K562 (cell line): Measurements from ENCODE around the gene PDE6H. TPM values are rescaled to one million over a fixed set of nuclear protein-coding genes. Genes with fewer than 3 reads are reported as not detected.

Experiments used
- BDP1 ChIP-seq: IDR thresholded peaks from 3 replicates; pipeline ENCODE4 v1.6.1; 2011; ENCODE audit not compliant: insufficient read length, insufficient read depth
- ESRRA ChIP-seq: fragments of 450-650 bp; IDR thresholded peaks from 2 replicates; pipeline ENCODE4 v1.6.1; 2014; ENCODE audit warnings: low read depth, mild to moderate bottlenecking, moderate library complexity, borderline replicate concordance
- MAFG ChIP-seq: fragments of 450-650 bp; conservative IDR thresholded peaks from 2 replicates; pipeline ENCODE4 v1.6.1; 2016; ENCODE audit warnings: missing genetic modification characterization, missing compliant biosample characterization
- MTA3 ChIP-seq: fragments of 450-650 bp; formaldehyde crosslinking; IDR thresholded peaks from 2 replicates; pipeline ENCODE4 v1.6.1; 2017; ENCODE audit warnings: mild to moderate bottlenecking, borderline replicate concordance
- NONO ChIP-seq, 2 experiments: fragments of 200-400 bp in 1 of 2; fragments of 450-650 bp in 1 of 2; formaldehyde crosslinking in 1 of 2; IDR thresholded peaks; 2 replicates each; pipeline ENCODE4 v1.6.1; 2017; ENCODE audit warnings: low read depth in 2 of 2, mild to moderate bottlenecking in 2 of 2, moderate library complexity in 2 of 2, low read length in 1 of 2
- ZNF311 ChIP-seq: fragments of 250-450 bp; sonication (Bioruptor Pico); IDR thresholded peaks from 2 replicates; pipeline ENCODE4 v1.4.0; 2020; ENCODE audit warnings: mild to moderate bottlenecking, moderate library complexity
- ZNF764 ChIP-seq: fragments of 250-450 bp; sonication (Bioruptor Pico); IDR thresholded peaks from 2 replicates; pipeline ENCODE4 v1.4.0; 2020; ENCODE audit warnings: low read depth, mild to moderate bottlenecking, moderate library complexity
- polyA plus RNA-seq, 8 experiments: library from polyadenylated mRNA; depleted of rRNA in 4 of 8; stranded (reverse) in 5 of 8; unstranded in 3 of 8; fragments of >200 nt; fragmentation: Nextera tagmentation in 2 of 8; fragmentation: Illumina TruSeq in 1 of 8; extraction: Ambion mirVana in 2 of 8; extraction: Trizol in 1 of 8; gene quantifications; 2 replicates each; pipeline versions ENCODE4 v1.2.1 to v1.2.3, GENCODE V29; 2011 to 2014; ENCODE audit warnings: inconsistent platforms in 1 of 8, missing spikeins in 1 of 8
- total RNA-seq, 7 experiments: library from RNA; depleted of rRNA in 6 of 7; stranded (reverse); fragments of >200 nt in 6 of 7; fragmentation: Illumina TruSeq in 2 of 7; extraction: Trizol in 2 of 7; gene quantifications; 2 replicates each; pipeline versions ENCODE4 v1.2.1 to v1.2.3, GENCODE V29; 2011 to 2021; ENCODE audit warnings: low replicate concordance in 1 of 7
- TF ChIP-seq, protein P1 (sequence below), 2 experiments: fragments of 450-650 bp; conservative IDR thresholded peaks; 2 replicates each; pipeline ENCODE4 v1.6.1; 2017; ENCODE audit warnings: mild to moderate bottlenecking in 2 of 2, moderate library complexity in 2 of 2
- TF ChIP-seq, protein P2 (sequence below): fragments of 250-450 bp; sonication (Bioruptor Pico); IDR thresholded peaks from 2 replicates; pipeline ENCODE4 v1.6.1; 2021; ENCODE audit warnings: mild to moderate bottlenecking

PDE6H gene
- total and polyA plus RNA-seq, 9 of the 15 experiments (the other 6 are each of a cell fraction or from before 2014, with no cell fraction given), result 0.15 TPM; not detected in 8

GRCh38 chr12:14997998-14998397 lies 25.2 kb downstream of the PDE6H start (continued):
- TF ChIP-seq NONO (IDR thresholded peaks at IDR 0.05; ENCODE audit: low read depth in 2 of 2, low read length in 1 of 2) (no peak), ESRRA (no peak), BDP1 (no peak), ZNF311 (CRISPR knock-in tag) (no peak), ZNF764 (CRISPR knock-in tag) (no peak), MAFG (tag) (peak; percentile 52; the same call in 1 of the 2 replicates), MTA3 (no peak)
- TF ChIP-seq, protein P1, sequence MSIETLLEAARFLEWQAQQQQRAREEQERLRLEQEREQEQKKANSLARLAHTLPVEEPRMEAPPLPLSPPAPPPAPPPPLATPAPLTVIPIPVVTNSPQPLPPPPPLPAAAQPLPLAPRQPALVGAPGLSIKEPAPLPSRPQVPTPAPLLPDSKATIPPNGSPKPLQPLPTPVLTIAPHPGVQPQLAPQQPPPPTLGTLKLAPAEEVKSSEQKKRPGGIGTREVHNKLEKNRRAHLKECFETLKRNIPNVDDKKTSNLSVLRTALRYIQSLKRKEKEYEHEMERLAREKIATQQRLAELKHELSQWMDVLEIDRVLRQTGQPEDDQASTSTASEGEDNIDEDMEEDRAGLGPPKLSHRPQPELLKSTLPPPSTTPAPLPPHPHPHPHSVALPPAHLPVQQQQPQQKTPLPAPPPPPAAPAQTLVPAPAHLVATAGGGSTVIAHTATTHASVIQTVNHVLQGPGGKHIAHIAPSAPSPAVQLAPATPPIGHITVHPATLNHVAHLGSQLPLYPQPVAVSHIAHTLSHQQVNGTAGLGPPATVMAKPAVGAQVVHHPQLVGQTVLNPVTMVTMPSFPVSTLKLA (conservative IDR thresholded peaks at IDR 0.05), result no peak
- TF ChIP-seq, protein P2, sequence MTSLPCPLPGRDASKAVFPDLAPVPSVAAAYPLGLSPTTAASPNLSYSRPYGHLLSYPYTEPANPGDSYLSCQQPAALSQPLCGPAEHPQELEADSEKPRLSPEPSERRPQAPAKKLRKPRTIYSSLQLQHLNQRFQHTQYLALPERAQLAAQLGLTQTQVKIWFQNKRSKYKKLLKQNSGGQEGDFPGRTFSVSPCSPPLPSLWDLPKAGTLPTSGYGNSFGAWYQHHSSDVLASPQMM (CRISPR knock-in tag), result no peak
- TF ChIP-seq, all 486 proteins: peak for 4
